ENCODE measurements around the gene ETV2.

Gene ETV2

GRCh38 chr19:35612559-35613321 lies 28.8 kb upstream of the ETV2 start, which contains the start of gene HAUS5:
Gene HAUS5 (plus strand): TSS chr19:35612735. CDS start chr19:35612795, 60 bp downstream.
- H3K4me1 Mint-ChIP-seq = peaks cover 16% of the 10 kb centered on the region

GRCh38 chr19:35613574-35613973 lies 28.0 kb upstream of the ETV2 start:
- H3K9me3 Mint-ChIP-seq = peaks cover 3% of the 10 kb centered on the region
- no peaks in the 10 kb centered on the region for H3K27me3 Mint-ChIP-seq

More at GRCh38 chr19:35612559-35613321, 28.8 kb upstream of the ETV2 start, which contains the start of gene HAUS5:
- peaks cover 17% of the 10 kb centered on the region for H3K36me3 Mint-ChIP-seq (ENCODE audit: insufficient read depth)
- DNase-seq (ENCODE audit: low spot score in 2 of 2) = peak; percentile 93 to 96
- H3K27me3 Mint-ChIP-seq = no peaks in the 10 kb centered on the region
- H3K27ac Mint-ChIP-seq (ENCODE audit: low read depth) = peak within 1 kb of the TSS; percentile 92
- peak; percentile 94 for ATAC-seq (replicated peaks; ENCODE audit: extremely low read depth, poor library complexity, severe bottlenecking)
- H3K4me3 Mint-ChIP-seq = peak within 1 kb of the TSS; percentile 85
- H3K9me3 Mint-ChIP-seq = peaks cover 8% of the 10 kb centered on the region

GRCh38 chr19:35615036-35615435 lies 26.5 kb upstream of the ETV2 start:
- H3K4me3 Mint-ChIP-seq = no peak overlapping the region

More at GRCh38 chr19:35613574-35613973, 28.0 kb upstream of the ETV2 start:
- peaks cover 18% of the 10 kb centered on the region for H3K36me3 Mint-ChIP-seq (ENCODE audit: insufficient read depth)
- H3K27ac Mint-ChIP-seq (ENCODE audit: low read depth) = peak overlapping the region; percentile 32
- ATAC-seq (replicated peaks; ENCODE audit: extremely low read depth, poor library complexity, severe bottlenecking) (no peak), DNase-seq (ENCODE audit: low spot score in 2 of 2) (no peak)
- peak overlapping the region; percentile 85 for H3K4me3 Mint-ChIP-seq
- peaks cover 12% of the 10 kb centered on the region for H3K4me1 Mint-ChIP-seq

GRCh38 chr19:35618857-35619256 lies 22.7 kb upstream of the ETV2 start:
- Mint-ChIP-seq H3K9me3 (no peaks in the 10 kb centered on the region), H3K36me3 (ENCODE audit: insufficient read depth) (peaks cover 7% of the 10 kb centered on the region), H3K4me1 (no peaks in the 10 kb centered on the region), H3K4me3 (no peak overlapping the region), H3K27ac (ENCODE audit: low read depth) (no peak overlapping the region), H3K27me3 (no peaks in the 10 kb centered on the region)
- no peak for ATAC-seq (replicated peaks; ENCODE audit: extremely low read depth, poor library complexity, severe bottlenecking)
- no peak for DNase-seq (ENCODE audit: low spot score in 2 of 2)

More at GRCh38 chr19:35615036-35615435, 26.5 kb upstream of the ETV2 start:
- Mint-ChIP-seq H3K4me1 (peaks cover 9% of the 10 kb centered on the region), H3K27ac (ENCODE audit: low read depth) (no peak overlapping the region), H3K36me3 (ENCODE audit: insufficient read depth) (peaks cover 16% of the 10 kb centered on the region), H3K27me3 (no peaks in the 10 kb centered on the region), H3K9me3 (no peaks in the 10 kb centered on the region)
- ATAC-seq (replicated peaks; ENCODE audit: extremely low read depth, poor library complexity, severe bottlenecking) = no peak
- DNase-seq (ENCODE audit: low spot score in 2 of 2) = no peak

GRCh38 chr19:35619290-35619923 lies 22.1 kb upstream of the ETV2 start:
- Mint-ChIP-seq H3K9me3 (no peaks in the 10 kb centered on the region), H3K4me3 (no peak overlapping the region), H3K27ac (ENCODE audit: low read depth) (no peak overlapping the region), H3K27me3 (no peaks in the 10 kb centered on the region), H3K36me3 (ENCODE audit: insufficient read depth) (peaks cover 6% of the 10 kb centered on the region), H3K4me1 (no peaks in the 10 kb centered on the region)
- no peak for DNase-seq (ENCODE audit: low spot score in 2 of 2)
- no peak for ATAC-seq (replicated peaks; ENCODE audit: extremely low read depth, poor library complexity, severe bottlenecking)

- H3K4me1 Mint-ChIP-seq = no peaks in the 10 kb centered on the region
- no peaks in the 10 kb centered on the region for H3K27me3 Mint-ChIP-seq
- H3K36me3 Mint-ChIP-seq (ENCODE audit: insufficient read depth) = peaks cover 5% of the 10 kb centered on the region
- no peak overlapping the region for H3K27ac Mint-ChIP-seq (ENCODE audit: low read depth)
- no peaks in the 10 kb centered on the region for H3K9me3 Mint-ChIP-seq
- DNase-seq (ENCODE audit: low spot score in 2 of 2) (no peak), ATAC-seq (replicated peaks; ENCODE audit: extremely low read depth, poor library complexity, severe bottlenecking) (no peak)
- no peak overlapping the region for H3K4me3 Mint-ChIP-seq
These were observed 21.5 kb upstream of the ETV2 start for GRCh38 chr19:35620001-35620400.

GRCh38 chr19:35621708-35622107 lies 19.8 kb upstream of the ETV2 start:
- no peak overlapping the region for H3K27ac Mint-ChIP-seq (ENCODE audit: low read depth)
- H3K36me3 Mint-ChIP-seq (ENCODE audit: insufficient read depth) = peaks cover 5% of the 10 kb centered on the region

GRCh38 chr19:35622750-35623149 lies 18.8 kb upstream of the ETV2 start:
- Mint-ChIP-seq H3K9me3 (no peaks in the 10 kb centered on the region), H3K4me1 (no peaks in the 10 kb centered on the region), H3K27ac (ENCODE audit: low read depth) (no peak overlapping the region), H3K4me3 (no peak overlapping the region), H3K36me3 (ENCODE audit: insufficient read depth) (peaks cover 5% of the 10 kb centered on the region), H3K27me3 (no peaks in the 10 kb centered on the region)
- DNase-seq (ENCODE audit: low spot score in 2 of 2) (no peak), ATAC-seq (replicated peaks; ENCODE audit: extremely low read depth, poor library complexity, severe bottlenecking) (no peak)

More at GRCh38 chr19:35621708-35622107, 19.8 kb upstream of the ETV2 start:
- Mint-ChIP-seq H3K9me3 (no peaks in the 10 kb centered on the region), H3K27me3 (no peaks in the 10 kb centered on the region), H3K4me1 (no peaks in the 10 kb centered on the region), H3K4me3 (no peak overlapping the region)
- no peak for ATAC-seq (replicated peaks; ENCODE audit: extremely low read depth, poor library complexity, severe bottlenecking)
- DNase-seq (ENCODE audit: low spot score in 2 of 2) = no peak

GRCh38 chr19:35623327-35624010 lies 18.1 kb upstream of the ETV2 start:
- Mint-ChIP-seq H3K4me3 (no peak overlapping the region), H3K36me3 (ENCODE audit: insufficient read depth) (peaks cover 6% of the 10 kb centered on the region), H3K27me3 (no peaks in the 10 kb centered on the region), H3K4me1 (peaks cover 6% of the 10 kb centered on the region), H3K9me3 (no peaks in the 10 kb centered on the region), H3K27ac (ENCODE audit: low read depth) (no peak overlapping the region)
- no peak for ATAC-seq (replicated peaks; ENCODE audit: extremely low read depth, poor library complexity, severe bottlenecking)
- DNase-seq (ENCODE audit: low spot score in 2 of 2) = no peak

GRCh38 chr19:35628264-35628564 lies 13.3 kb upstream of the ETV2 start:
- Mint-ChIP-seq H3K27ac (ENCODE audit: low read depth) (peak overlapping the region; percentile 94), H3K4me1 (peaks cover 36% of the 10 kb centered on the region), H3K36me3 (ENCODE audit: insufficient read depth) (peaks cover 25% of the 10 kb centered on the region), H3K27me3 (no peaks in the 10 kb centered on the region), H3K4me3 (peak overlapping the region; percentile 88), H3K9me3 (no peaks in the 10 kb centered on the region)
- no peak for DNase-seq (ENCODE audit: low spot score in 2 of 2)
- peak; percentile 5 for ATAC-seq (replicated peaks; ENCODE audit: extremely low read depth, poor library complexity, severe bottlenecking)

- peaks cover 28% of the 10 kb centered on the region for H3K36me3 Mint-ChIP-seq (ENCODE audit: insufficient read depth)
- DNase-seq (ENCODE audit: low spot score in 2 of 2) (peak; percentile 96 to 99), ATAC-seq (replicated peaks; ENCODE audit: extremely low read depth, poor library complexity, severe bottlenecking) (peak; percentile 100)
- H3K9me3 Mint-ChIP-seq = no peaks in the 10 kb centered on the region
- H3K27ac Mint-ChIP-seq (ENCODE audit: low read depth) = peak within 1 kb of the TSS; percentile 94
- peak within 1 kb of the TSS; percentile 88 for H3K4me3 Mint-ChIP-seq
- H3K4me1 Mint-ChIP-seq = peaks cover 40% of the 10 kb centered on the region
- no peaks in the 10 kb centered on the region for H3K27me3 Mint-ChIP-seq
These were observed 12.8 kb upstream of the ETV2 start, which contains the start of gene RBM42 for GRCh38 chr19:35628565-35629331. Gene RBM42 (plus strand): TSS chr19:35629036. CDS start chr19:35629154, 118 bp downstream.

GRCh38 chr19:35629332-35629633 lies 12.3 kb upstream of the ETV2 start:
- H3K9me3 Mint-ChIP-seq = no peaks in the 10 kb centered on the region
- no peaks in the 10 kb centered on the region for H3K27me3 Mint-ChIP-seq
- peaks cover 33% of the 10 kb centered on the region for H3K36me3 Mint-ChIP-seq (ENCODE audit: insufficient read depth)
- H3K4me3 Mint-ChIP-seq = peak overlapping the region; percentile 88
- peak overlapping the region; percentile 94 for H3K27ac Mint-ChIP-seq (ENCODE audit: low read depth)
- peaks cover 40% of the 10 kb centered on the region for H3K4me1 Mint-ChIP-seq
- ATAC-seq (replicated peaks; ENCODE audit: extremely low read depth, poor library complexity, severe bottlenecking) = no peak
- no peak for DNase-seq (ENCODE audit: low spot score in 2 of 2)
